NCI-H2196 treated with DMSO at 0.1 percent for 48 hours (cell line): Measurements from ENCODE around the gene USH1G.
"Not testable (repeated sequence)": the region's sequence is repeated elsewhere in the genome, so short reads cannot be mapped to it uniquely, and the experiment has no call there.

Experiments used
- DNase-seq: peaks from one replicate; lab custom pipeline; 2025; ENCODE audit not compliant: unreplicated experiment; lab: John Stamatoyannopoulos, UW

The USH1G gene

DNA sequence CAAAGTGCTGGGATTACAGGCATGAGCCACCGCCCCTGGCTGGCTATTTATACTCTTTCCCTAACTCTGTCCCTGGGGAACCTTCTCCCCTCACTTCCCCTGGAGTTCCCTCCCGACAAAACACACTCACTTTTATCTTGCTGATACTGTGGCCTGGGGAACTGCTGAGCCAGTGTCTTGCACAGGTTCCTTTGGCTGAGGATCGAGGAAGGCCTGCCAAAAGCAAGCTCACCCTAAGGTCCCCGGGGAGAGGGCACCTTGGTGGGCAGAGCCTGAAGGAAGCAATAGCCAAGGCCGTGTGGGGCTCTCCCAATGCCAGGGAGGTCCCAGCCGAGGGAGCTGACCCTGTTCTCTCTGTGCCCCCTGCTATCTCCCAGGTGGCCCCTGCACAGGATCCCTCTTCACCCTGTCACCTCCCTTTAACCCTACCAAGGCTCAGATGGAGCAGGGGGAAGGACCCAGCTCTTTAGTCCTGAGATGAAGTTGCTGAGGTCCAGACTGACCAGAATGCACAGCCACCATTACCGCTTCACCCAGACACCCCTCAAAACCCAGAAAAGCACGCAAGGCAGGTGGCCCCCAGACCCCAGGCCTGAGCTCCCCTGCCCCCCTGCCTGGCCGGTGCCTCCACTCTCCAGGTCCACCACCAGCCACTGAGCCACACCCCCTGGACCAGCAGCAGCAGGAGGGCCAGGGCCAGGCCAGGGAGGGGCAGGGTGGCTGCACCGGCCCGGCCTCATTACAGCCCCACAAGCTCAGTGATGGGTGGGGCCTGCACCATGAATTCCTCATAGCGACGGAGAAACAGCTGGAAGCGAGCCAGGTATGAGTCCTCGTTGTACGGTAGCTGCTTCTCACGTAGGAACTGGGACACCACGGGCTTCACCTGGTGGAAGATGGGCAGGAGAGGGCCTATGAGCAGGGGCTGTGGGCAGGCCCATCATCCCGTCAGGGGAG, 45.2 kb downstream of the USH1G start:
- DNase-seq, result no peak

DNA sequence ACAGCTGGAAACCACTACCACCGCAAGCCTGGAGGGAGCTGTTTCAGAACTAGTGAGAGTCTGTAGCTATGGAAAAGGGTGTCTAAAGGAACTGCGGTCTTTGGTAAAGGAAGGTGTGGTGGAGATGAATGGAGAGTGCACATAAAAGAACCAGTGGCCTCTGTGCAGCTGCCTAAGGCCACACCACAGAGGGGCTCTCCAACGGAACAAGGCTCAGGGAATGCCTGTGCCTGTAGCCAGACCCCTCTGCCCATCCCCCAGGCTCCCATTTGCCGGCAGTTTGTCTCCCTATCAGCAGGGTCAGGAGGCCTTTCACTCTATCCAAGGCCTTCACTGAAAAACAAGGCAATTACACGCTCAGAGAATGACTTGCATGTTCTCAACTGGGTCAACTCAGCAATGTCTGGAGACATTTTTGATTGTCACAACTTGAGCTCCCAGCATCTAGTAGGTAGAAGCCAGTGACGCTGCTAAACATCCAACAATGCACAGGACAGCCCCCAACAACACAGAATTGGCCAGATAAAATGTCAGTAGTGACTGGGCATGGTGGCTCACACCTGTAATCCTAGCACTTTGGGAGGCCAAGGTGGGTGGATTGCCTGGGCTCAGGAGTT, 47.0 kb downstream of the USH1G start:
- no peak for DNase-seq

DNA sequence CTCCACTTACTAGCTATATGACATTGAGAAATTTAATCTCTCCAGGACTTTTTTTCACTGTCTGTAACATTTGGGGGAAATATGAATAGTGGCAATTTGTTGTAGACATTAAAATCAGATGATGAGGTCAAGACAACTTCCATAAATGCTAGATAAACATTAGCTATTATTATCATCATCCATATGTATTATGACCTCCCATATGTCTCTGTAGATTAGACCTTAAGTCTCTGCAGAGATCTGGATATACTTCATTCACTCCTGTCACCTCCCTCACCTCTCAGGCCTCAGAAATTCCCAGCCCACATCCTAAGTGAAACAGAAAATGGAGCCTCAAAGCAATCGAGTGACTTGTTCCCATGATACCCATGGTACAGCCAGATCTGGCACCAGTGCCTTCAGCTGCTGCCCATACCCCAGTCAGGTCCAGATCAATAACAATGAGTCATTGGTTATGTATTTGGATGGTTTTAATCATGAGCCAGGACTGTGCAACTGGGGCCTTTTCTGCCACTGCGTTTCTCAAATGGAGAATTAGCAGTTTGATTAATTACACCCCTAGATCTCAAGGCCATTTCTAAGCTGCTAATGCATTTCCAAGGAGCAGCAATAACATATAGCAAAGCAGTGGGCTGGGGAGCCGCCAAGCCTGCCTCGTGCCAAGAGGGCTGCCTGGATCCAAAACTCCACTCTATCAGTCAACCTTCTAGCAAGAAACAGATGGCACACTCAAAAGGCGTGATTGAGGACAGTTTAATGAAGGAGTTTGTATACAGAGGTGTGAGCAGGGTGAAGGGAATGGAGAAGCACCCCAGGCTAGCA, 47.7 kb downstream of the USH1G start:
- DNase-seq, result no peak

GRCh38 chr17:74874615-74875037, 48.4 kb downstream of the USH1G start:
- no peak for DNase-seq

DNA sequence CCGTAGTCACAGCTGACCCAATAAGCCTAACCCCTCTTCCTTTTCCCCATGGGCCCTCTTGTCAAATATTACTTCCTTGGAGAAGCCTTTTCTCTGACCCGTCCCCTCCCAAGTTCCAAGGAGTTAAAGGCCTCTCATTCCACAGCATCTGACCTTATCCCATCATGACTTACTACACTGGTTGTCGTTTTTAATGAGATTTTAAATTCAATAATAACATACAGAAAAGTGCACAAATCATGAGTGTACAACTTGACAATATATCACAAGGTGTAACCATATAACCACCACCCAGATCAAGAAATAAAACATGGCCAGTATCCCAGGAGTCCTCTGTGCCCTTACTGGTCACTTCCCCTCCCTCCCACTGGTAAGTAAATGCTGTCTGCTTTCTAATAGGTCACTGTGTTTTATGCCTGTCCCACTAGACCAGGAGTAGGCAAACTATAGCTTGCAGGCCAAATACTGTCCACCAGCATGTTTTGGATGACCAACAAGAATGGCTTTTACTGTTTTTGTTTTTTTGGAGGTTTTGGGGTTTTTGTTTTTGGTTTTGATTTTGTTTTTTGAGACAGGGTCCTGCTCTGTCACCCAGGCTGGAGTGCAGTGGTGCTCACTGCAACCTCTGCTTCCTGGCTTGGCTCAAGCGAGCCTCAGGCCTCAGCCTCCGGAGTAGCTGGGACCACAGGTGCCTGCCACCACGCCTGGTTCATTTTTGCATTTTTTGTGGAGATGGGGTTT, 49.0 kb downstream of the USH1G start:
- DNase-seq, result peak; percentile 36

DNA sequence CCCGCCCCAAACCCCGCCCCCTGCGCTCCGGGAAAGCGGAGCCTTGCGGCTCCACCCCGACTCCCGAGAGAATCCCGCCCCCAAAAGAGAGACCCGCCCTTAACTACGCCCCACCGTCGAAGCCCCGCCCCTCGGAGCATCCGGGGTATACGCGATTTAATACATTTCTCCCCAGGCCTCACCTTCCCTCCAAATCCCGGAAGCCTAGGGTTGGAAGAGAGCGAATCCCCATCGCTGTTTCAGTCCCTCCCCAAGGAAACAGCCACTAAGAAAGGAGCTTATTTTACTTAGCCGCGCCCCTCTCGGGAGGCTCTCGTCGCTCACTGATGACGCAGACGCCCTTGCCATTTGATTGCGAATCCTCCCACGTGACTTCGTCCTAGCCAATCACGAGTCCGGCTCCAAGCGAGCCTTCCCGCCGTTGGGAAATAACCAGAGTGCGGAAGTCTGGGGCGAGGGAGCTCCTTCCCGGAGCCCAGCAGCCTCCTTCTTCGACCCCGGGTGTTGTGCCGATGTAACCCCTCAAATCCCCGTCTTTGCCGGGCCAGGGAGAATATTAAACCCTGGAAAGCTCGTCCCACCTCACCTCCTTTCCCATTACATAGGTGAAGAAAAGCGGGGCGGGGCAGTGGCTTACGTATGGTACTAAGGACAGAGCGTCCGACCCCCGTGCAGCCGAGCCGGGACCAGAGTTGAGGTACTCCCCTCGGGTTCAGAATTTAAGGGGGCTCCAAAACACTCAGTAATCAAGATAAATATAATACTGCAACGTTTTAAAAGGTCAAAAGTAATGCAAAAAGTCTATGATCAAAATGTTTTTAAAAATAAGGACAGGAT, 49.8 kb downstream of the USH1G start:
- peak; percentile 97 for DNase-seq

- DNase-seq, result no peak
These were observed 50.6 kb downstream of the USH1G start, which contains the start of gene FDXR for GRCh38 chr17:74872313-74873036. FDXR (minus strand) TSS chr17:74872994; CDS start chr17:74872944, 50 bp downstream.

- no peak for DNase-seq
These were observed 51.5 kb downstream of the USH1G start for GRCh38 chr17:74871356-74872076.

DNA sequence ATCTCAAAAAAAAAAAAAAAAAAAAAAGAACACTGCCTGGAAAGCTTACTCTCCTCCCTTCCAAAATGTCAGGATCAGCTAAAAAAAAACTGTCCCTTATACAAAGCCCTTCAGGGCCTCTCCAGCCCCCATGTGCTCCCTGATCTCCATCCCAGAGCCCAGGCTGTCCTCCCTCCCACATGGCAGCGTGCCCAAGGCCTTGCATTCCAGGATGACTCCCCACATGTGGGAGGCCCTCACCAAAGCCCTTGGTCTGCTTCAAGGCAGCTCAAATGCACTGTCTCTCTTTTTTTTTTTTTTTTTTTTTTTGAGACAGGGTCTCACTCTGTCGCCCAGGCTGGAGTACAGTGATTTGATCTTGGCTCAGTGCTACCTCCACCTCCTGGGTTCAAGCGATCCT, 52.5 kb downstream of the USH1G start:
- DNase-seq, result no peak

DNA sequence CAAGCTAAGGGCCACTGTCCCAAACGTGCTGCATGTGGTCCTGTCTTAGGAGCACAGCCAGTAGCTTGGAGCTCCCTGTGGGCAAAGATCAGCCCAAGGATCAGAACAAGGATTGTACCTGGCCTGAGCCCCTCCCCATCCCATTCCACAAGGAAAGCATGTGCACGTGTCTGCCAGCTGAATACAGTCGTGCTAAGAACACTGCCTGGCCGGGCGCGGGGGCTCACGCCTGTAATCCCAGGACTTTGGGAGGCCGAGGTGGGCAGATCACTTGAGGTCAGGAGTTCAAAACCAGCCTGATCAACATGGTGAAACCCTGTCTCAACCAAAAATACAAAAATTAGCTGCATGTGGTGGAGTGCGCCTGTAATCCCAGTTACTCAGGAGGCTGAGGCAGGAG, 53.0 kb downstream of the USH1G start:
- not testable (repeated sequence) for DNase-seq

DNA sequence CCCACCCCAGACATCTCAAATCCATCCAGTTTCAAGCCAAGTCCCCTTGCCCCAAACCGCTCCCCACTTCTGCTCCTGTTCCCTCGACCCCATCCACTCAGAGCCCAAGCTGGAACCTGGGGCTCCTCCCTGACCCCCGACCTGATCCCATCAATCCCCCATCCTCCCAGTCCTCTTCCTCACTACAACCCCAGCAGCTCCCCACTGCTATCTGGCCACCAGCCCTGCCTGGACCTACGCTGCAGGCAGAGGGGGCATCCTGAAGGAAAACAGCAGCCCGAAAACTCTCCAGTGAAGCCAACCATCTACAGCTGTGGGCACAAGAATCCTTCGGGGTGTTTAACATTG, 54.2 kb downstream of the USH1G start:
- DNase-seq, result no peak

DNA sequence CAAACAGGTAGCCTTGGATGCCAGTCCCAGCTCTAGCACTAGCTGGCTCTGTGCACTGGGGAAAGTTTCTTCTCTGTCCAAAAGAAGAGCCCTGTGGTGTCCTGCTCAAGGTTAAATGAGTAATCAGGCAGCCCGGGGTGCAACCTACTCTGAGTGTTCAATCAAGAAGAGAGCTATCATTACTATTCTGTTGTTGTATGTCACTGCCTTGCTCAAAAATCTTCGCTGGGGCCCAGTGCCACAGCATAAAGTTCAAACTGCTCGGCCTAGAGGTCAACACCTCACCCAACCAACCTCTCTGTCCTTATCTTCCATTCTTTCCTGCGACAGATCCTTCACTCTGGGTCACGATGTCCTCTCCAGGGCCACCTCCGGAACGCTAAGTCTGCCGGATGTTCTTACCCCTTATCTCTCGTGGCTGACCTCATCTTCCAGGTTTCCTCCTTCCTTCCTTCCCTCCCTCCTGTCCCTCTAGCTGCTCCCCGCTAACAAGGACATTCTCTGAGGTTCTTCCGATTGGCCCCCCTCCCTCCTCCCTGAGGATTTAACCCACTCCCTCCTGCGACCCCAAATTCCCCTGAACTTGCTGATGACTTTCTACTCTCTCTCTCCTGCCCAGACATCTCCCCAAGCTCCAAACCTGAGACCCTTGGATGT, 54.7 kb downstream of the USH1G start:
- no peak for DNase-seq

DNA sequence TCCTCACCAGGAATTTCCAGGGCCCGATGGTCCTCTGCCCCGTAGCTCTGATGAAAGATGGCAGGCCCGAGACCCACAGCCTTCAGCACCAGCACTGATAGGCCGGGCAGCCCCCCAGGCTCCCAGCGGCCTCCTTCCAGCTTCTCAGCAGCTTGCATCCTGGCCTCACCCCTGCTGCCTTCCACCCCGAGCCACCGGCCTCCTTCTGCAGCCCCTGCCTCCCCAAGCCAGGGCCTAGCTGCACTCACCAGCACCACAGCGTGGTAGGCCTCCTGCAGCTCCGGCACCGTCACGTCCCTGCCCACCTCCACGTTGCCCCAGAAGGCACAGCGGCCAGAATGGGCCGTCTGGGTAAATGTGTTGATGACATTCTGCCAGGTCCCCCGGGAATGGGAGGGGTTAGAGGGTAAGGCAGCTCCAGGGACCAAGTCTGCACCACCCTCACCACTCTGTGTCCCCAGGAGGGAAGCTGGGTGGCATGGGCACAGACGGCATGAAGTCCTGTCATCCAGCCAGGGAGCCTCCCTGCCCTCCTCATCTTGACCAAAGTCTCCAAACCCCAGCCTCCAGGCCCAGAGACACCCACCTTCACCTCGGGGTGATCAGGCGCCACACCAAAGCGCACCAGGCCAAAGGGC, 56.7 kb downstream of the USH1G start:
- no peak for DNase-seq
